B cell (primary cell): ENCODE results near the gene DNAJB8. TPM values are rescaled to one million over a fixed set of nuclear protein-coding genes. Genes with fewer than 3 reads are reported as not detected.

Experiments
- ATAC-seq: fragments of 200-7000 bp; cut with Tn5 transposase; one replicate; pipeline ENCODE4 v1.10.0; 2021; ENCODE audit warnings: low read depth, mild to moderate bottlenecking, moderate number of reproducible peaks, moderate library complexity
- CTCF ChIA-PET: fragments of 350-600 bp; sonication (Branson Sonifier 250); formaldehyde crosslinking; loops from one replicate; lab custom pipeline; 2021; ENCODE audit warnings: antibody characterized with exemption, inconsistent platforms; lab: Charles Lee
- POLR2A ChIA-PET: fragments of 350-600 bp; sonication (Branson Sonifier 250); formaldehyde crosslinking; loops from one replicate; lab custom pipeline; 2021; ENCODE audit warnings: antibody characterized with exemption; lab: Charles Lee
- DNase-seq: peaks from one replicate; pipeline ENCODE4 v3.0.0; 2013
- H2AFZ ChIP-seq: 2 replicates; pipeline ENCODE4 v1.6.1; 2012; ENCODE audit warnings: mild to moderate bottlenecking, low read depth, low read length; ENCODE audit not compliant: insufficient read depth, poor library complexity, severe bottlenecking
- H3K27ac ChIP-seq, 2 donors: 1 replicate in 1 of 2; 2 replicates in 1 of 2; pipeline ENCODE4 v1.5.1; 2012 to 2013; ENCODE audit warnings: low read length in 2 of 2, mild to moderate bottlenecking in 2 of 2, moderate library complexity in 1 of 2
- H3K27me3 ChIP-seq, 4 experiments: fragments of 200-600 bp in 1 of 4; sonication (generic) in 1 of 4; replicated peaks in 1 of 4; 1 replicate in 2 of 4; 2 replicates in 2 of 4; pipeline versions ENCODE4 v1.6.1 to v1.7.0; 2013 to 2016; ENCODE audit warnings: low read length in 3 of 4, mild to moderate bottlenecking in 2 of 4, mixed read lengths in 1 of 4, moderate library complexity in 1 of 4; ENCODE audit not compliant: insufficient read depth in 4 of 4, control insufficient read depth in 3 of 4; ENCODE audit errors: control extremely low read depth in 1 of 4
- H3K36me3 ChIP-seq, 2 experiments: replicated peaks in 1 of 2; 1 replicate in 1 of 2; 2 replicates in 1 of 2; pipeline versions ENCODE4 v1.6.1 to v1.7.1; 2013; ENCODE audit warnings: low read length in 1 of 2; ENCODE audit not compliant: insufficient read depth in 2 of 2, control insufficient read depth in 1 of 2; ENCODE audit errors: control extremely low read depth in 1 of 2, extremely low read depth in 1 of 2
- H3K4me1 ChIP-seq, 2 donors: fragments of 200-600 bp in 1 of 2; sonication (generic) in 1 of 2; 1 replicate in 1 of 2; 2 replicates in 1 of 2; pipeline versions ENCODE4 v1.5.1 to v1.6.1; 2013 to 2017; ENCODE audit warnings: low read length in 2 of 2; ENCODE audit not compliant: control insufficient read depth in 2 of 2, insufficient read depth in 2 of 2
- H3K4me2 ChIP-seq: replicated peaks from 2 replicates; pipeline ENCODE3; 2012; ENCODE audit warnings: mild to moderate bottlenecking, low read depth, low read length; ENCODE audit not compliant: poor library complexity, severe bottlenecking
- H3K4me3 ChIP-seq, 5 experiments: fragments of 200-600 bp in 1 of 5; sonication (generic) in 1 of 5; 1 replicate in 3 of 5; 2 replicates in 2 of 5; pipeline versions ENCODE4 v1.5.1 to v1.7.0; 2011 to 2016; ENCODE audit warnings: low read length in 4 of 5, mild to moderate bottlenecking in 4 of 5, low read depth in 2 of 5, control low read depth in 1 of 5, moderate library complexity in 1 of 5; ENCODE audit not compliant: insufficient read depth in 1 of 5; ENCODE audit errors: control extremely low read depth in 1 of 5, extremely low read depth in 1 of 5
- H3K79me2 ChIP-seq: fragments of 200-600 bp; sonication (generic); one replicate; pipeline ENCODE4 v1.6.0; 2016; ENCODE audit warnings: low read length; ENCODE audit not compliant: control insufficient read depth, insufficient read depth
- H3K9ac ChIP-seq: fragments of 200-600 bp; sonication (generic); 2 replicates; pipeline ENCODE4 v1.6.1; 2017; ENCODE audit warnings: mild to moderate bottlenecking, low read length, moderate library complexity
- H3K9me3 ChIP-seq, 3 donors: one replicate each; pipeline versions ENCODE4 v1.6.1 to v1.7.1; 2013; ENCODE audit warnings: low read length in 2 of 3; ENCODE audit not compliant: control insufficient read depth in 2 of 3, insufficient read depth in 1 of 3; ENCODE audit errors: control extremely low read depth in 1 of 3
- H4K20me1 ChIP-seq: 2 replicates; pipeline ENCODE4 v1.6.0; 2012; ENCODE audit warnings: mild to moderate bottlenecking, low read length; ENCODE audit not compliant: insufficient read depth, control insufficient read depth, poor library complexity, severe bottlenecking
- H3K27ac Mint-ChIP-seq: one replicate; pipeline ENCODE4 v1.8.0; 2021; ENCODE audit warnings: mixed read lengths
- H3K27me3 Mint-ChIP-seq: one replicate; pipeline ENCODE4 v1.8.0; 2021; ENCODE audit warnings: mixed read lengths
- H3K4me1 Mint-ChIP-seq: one replicate; pipeline ENCODE4 v1.8.0; 2021; ENCODE audit warnings: mixed read lengths
- H3K4me3 Mint-ChIP-seq: one replicate; pipeline ENCODE4 v1.8.0; 2021; ENCODE audit warnings: mixed read lengths
- H3K9me3 Mint-ChIP-seq: one replicate; pipeline ENCODE4 v1.8.0; 2022; ENCODE audit warnings: mixed read lengths; ENCODE audit not compliant: insufficient read depth
- CTCF ChIP-seq: fragments of 200-600 bp; IDR thresholded peaks from one replicate; pipeline ENCODE4 v1.8.0; 2022; ENCODE audit warnings: antibody characterized with exemption, mild to moderate bottlenecking
- EZH2 ChIP-seq: IDR thresholded peaks from 2 replicates; pipeline ENCODE4 v1.6.1; 2012; ENCODE audit warnings: borderline replicate concordance, low read depth, mild to moderate bottlenecking, moderate library complexity, low read length; ENCODE audit not compliant: insufficient read depth, poor library complexity, severe bottlenecking
- WGBS: methylation state at CpG from one replicate; pipeline ENCODE4 v1.1.5; 2013; ENCODE audit warnings: missing lambda C conversion rate; ENCODE audit not compliant: insufficient coverage; 5-methylcytosine and 5-hydroxymethylcytosine counted together
- intact Hi-C: fragments of 100-400 bp; cut with micrococcal nuclease; formaldehyde crosslinking; loops from one replicate; pipeline ENCODE4 v1.10.0; 2022
- polyA plus RNA-seq: library from polyadenylated mRNA; depleted of rRNA; stranded (reverse); fragments of >200 nt; gene quantifications from 2 replicates; pipeline ENCODE4 v1.2.3, GENCODE V29; 2012
- total RNA-seq, 2 donors: library from RNA; stranded (reverse); fragments of 120-200 nt in 1 of 2; gene quantifications; 1 replicate in 1 of 2; 2 replicates in 1 of 2; pipeline versions ENCODE4 v1.2.3 to v1.2.4, GENCODE V29; 2013 to 2022

Gene DNAJB8
- total and polyA plus RNA-seq, 2 donors (not counting 1 experiment from before 2014, with no cell fraction given), result not detected

- Mint-ChIP-seq H3K27me3 (no peaks in the 10 kb centered on the region), H3K9me3 (no peaks in the 10 kb centered on the region), H3K4me1 (no peaks in the 10 kb centered on the region), H3K27ac (no peak overlapping the region), H3K4me3 (no peak overlapping the region)
- ATAC-seq, result no peak
- DNase-seq, result no peak
- no peak overlapping the region for H3K4me3 ChIP-seq
- no peak overlapping the region for H2AFZ ChIP-seq
- intact Hi-C loops, result no loop called here
- TF ChIP-seq CTCF (no peak), EZH2 (no peak)
- ChIA-PET CTCF (no interaction called here), POLR2A (no interaction called here)
- H3K27ac ChIP-seq, result no peak overlapping the region
- no peaks in the 10 kb centered on the region for H4K20me1 ChIP-seq
- peaks cover 0 to 10% (median 0%) of the 10 kb centered on the region in 3 donors for H3K9me3 ChIP-seq
- H3K4me2 ChIP-seq, result no peak overlapping the region
- H3K36me3 ChIP-seq, result no peaks in the 10 kb centered on the region
- H3K27me3 ChIP-seq, result peaks cover 0 to 5% (median 0%) of the 10 kb centered on the region in 4 experiments
- H3K4me1 ChIP-seq, result no peaks in the 10 kb centered on the region
- no peaks in the 10 kb centered on the region for H3K79me2 ChIP-seq
- no peak overlapping the region for H3K9ac ChIP-seq
- WGBS, result 94% methylated on average over 12 of the region's 12 CpGs
These were observed 45.8 kb downstream of the DNAJB8 start for GRCh38 chr3:128420720-128421438.

DNA sequence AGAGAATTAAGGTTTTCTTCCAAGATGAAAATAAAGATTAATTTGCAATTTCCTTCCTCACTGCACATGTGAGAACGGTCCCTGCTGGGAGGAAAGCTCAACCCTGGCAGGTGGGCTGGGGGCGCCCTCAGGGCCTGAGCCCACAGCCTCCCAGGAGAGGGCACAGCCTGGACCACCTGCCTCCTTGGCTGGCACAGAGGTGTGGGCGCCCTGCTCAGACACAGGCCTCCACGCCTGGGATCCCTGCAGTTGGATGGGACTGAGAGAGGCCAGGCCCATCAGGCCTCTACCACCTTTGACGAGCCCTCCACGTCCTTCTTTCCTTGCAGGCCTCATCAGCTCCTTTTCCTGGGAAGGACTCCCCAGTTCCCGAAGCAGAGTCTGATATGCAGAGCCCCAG is 46.4 kb downstream of the DNAJB8 start:
- no peak overlapping the region for H3K27ac Mint-ChIP-seq
- no peak overlapping the region for H3K9ac ChIP-seq
- CTCF ChIA-PET, result no interaction called here

More for the DNA sequence above, 46.4 kb downstream of the DNAJB8 start:
- ATAC-seq (no peak), DNase-seq (no peak)
- POLR2A ChIA-PET, result no interaction called here
- H3K36me3 ChIP-seq, result no peaks in the 10 kb centered on the region
- no peak overlapping the region for H3K27ac ChIP-seq
- no peaks in the 10 kb centered on the region for H3K4me1 Mint-ChIP-seq
- H3K4me3 Mint-ChIP-seq, result no peak overlapping the region
- H3K4me1 ChIP-seq, result no peaks in the 10 kb centered on the region
- no peaks in the 10 kb centered on the region for H3K79me2 ChIP-seq
- no peaks in the 10 kb centered on the region for H4K20me1 ChIP-seq
- no peaks in the 10 kb centered on the region for H3K9me3 Mint-ChIP-seq
- H3K9me3 ChIP-seq, result peaks cover 0 to 9% (median 0%) of the 10 kb centered on the region in 3 donors
- no peak overlapping the region for H3K4me3 ChIP-seq
- intact Hi-C loops, result no loop called here
- no peaks in the 10 kb centered on the region for H3K27me3 Mint-ChIP-seq
- no peak overlapping the region for H3K4me2 ChIP-seq
- TF ChIP-seq EZH2 (no peak), CTCF (no peak)
- no peak overlapping the region for H2AFZ ChIP-seq
- H3K27me3 ChIP-seq, result no peaks in the 10 kb centered on the region
- 80% methylated on average over 7 of the region's 7 CpGs for WGBS
